ENCODE results near the gene IL2RA. TPM values are rescaled to one million over a fixed set of nuclear protein-coding genes. Genes with fewer than 3 reads are reported as not detected.

IL2RA gene
- total and polyA plus RNA-seq, 10 of the 15 experiments (the other 5 are each of a cell fraction or from before 2014, with no cell fraction given), result 2.2 to 6.0 (median 4.9) TPM

DNA sequence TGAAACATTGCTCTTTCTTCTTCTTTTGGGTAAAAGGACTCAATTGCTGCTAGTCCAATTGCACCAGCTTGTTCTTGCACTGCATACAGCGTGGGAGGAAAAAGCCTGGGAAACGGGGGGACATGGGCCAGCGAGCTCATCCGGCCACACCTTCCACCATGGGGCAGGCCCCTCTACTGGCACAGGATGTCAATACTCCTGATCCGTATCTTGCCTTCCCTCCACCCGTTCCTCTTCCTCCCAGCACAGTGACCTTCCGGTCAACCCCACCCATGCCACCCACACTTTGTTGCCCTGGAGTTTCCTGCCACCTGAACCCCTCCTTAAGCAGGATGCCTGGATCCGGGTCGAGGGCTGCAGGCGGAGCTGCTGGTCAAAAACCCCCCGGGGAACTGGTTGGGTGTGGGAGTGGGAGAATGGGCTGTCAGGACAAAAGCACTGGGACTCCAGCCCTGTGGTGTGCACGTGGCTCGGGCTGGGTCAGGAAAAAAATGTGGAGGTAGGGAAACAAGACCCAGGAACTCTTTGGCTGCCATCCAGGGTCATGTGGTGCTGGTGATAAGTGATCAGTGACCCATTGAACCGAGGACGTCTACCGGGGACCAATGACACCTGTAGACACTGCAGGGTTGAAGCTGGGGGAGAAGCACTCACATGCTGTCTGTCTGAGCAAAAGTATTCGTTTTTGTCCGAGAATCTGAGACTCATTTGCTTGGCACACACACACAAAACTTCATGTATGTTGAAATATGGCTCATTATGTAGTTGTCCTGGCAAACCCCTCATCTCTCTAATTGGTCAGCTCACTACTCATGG lies 8.1 kb downstream of the IL2RA start:
- SMC1A ChIA-PET (ENCODE audit: uncharacterized antibody, unreplicated experiment), result interaction anchor here (0.5 to 8.1 kb wide), 10 partner anchors 9 to 420 kb away, joined by 3 to 66 read pairs (median 4); no protein-coding TSS in a partner anchor

More for the DNA sequence above, 8.1 kb downstream of the IL2RA start:
- CTCF ChIA-PET, result interaction anchor here (1.0 to 10.2 kb wide), 8 partner anchors 10 to 83 kb away, joined by 3 to 101 read pairs (median 6); partner anchors contain the start of gene IL15RA
- WGBS (ENCODE audit: insufficient coverage, insufficient replicate concordance, low lambda C conversion rate, missing lambda C conversion rate), result 15% methylated on average over 18 of the region's 18 CpGs
- BruUV-seq (replicated peaks), result no TSS peak
- Histone ChIP-seq H4K20me1 (ENCODE audit: control insufficient read depth, insufficient read depth) (no peaks in the 10 kb centered on the region), H3K27me3 (replicated peaks in 1 of 2; ENCODE audit: control insufficient read depth in 2 of 2, insufficient read depth in 2 of 2, low read length in 1 of 2) (no peaks in the 10 kb centered on the region), H3K4me2 (ENCODE audit: control insufficient read depth, insufficient read depth) (peak overlapping the region; percentile 46), H3K27ac (ENCODE audit: control insufficient read depth, insufficient read depth) (no peak overlapping the region; the same call in 1 of the 2 replicates), H3K36me3 (ENCODE audit: control insufficient read depth in 2 of 2, insufficient read depth in 2 of 2, low read length in 1 of 2) (no peaks in the 10 kb centered on the region), H3K4me1 (ENCODE audit: control insufficient read depth, insufficient read depth, low read length) (peaks cover 69% of the 10 kb centered on the region), H3K9me3 (replicated peaks; ENCODE audit: control insufficient read depth, insufficient read depth, low read length) (no peaks in the 10 kb centered on the region), H3K79me2 (ENCODE audit: control insufficient read depth, insufficient read depth, low read length) (no peaks in the 10 kb centered on the region), H3K9ac (ENCODE audit: control insufficient read depth, insufficient read depth, low read length) (no peak overlapping the region), H3K4me3 (no peak overlapping the region), H2AFZ (ENCODE audit: control insufficient read depth, low read depth, low read length) (no peak overlapping the region; the same call in 1 of the 2 replicates)
- no peak for FAIRE-seq
- in situ Hi-C loops (cut with MboI) (no loop called here), intact Hi-C loops (cut with micrococcal nuclease; ENCODE audit: unreplicated experiment) (loop anchor here (5.0 kb wide), 3 partner anchors 192 to 472 kb away; no protein-coding TSS in a partner anchor)
- RAD21 ChIA-PET (ENCODE audit: unreplicated experiment), result interaction anchor here (0.5 to 2.0 kb wide), 13 partner anchors 8 to 348 kb away, joined by 3 to 13 read pairs (median 4); partner anchors contain the start of gene IL2RA
- TF ChIP-seq EED (IDR thresholded peaks at IDR 0.05; ENCODE audit: low read depth), result peak; percentile 86
- TF ChIP-seq SMAD1 (IDR thresholded peaks at IDR 0.05; ENCODE audit: low read depth, partially characterized antibody), result no peak
- TF ChIP-seq DPF2 (IDR thresholded peaks at IDR 0.05), result 0 out of 2 replicates have a peak, but pooled peaks have one; percentile 59
- TF ChIP-seq IKZF2 (IDR thresholded peaks at IDR 0.05), result peak; percentile 73 to 75
- TF ChIP-seq GATAD2B (conservative IDR thresholded peaks at IDR 0.05; ENCODE audit: low read depth), result 0 out of 2 replicates have a peak, but pooled peaks have one; percentile 37
- TF ChIP-seq BHLHE40 (IDR thresholded peaks at IDR 0.05; ENCODE audit: borderline replicate concordance in 1 of 2, low read depth in 2 of 2, low read length in 1 of 2), result peak in 1 of 2 experiments; percentile 28; a peak in 1 of 4 replicates
- TF ChIP-seq MTA2 (IDR thresholded peaks at IDR 0.05; ENCODE audit: low read depth), result peak; percentile 27; the same call in 1 of the 2 replicates
- peak; percentile 82 for TF ChIP-seq IKZF1 (conservative IDR thresholded peaks at IDR 0.05)
- TF ChIP-seq CBX5 (IDR thresholded peaks at IDR 0.05; ENCODE audit: low read depth), result no peak
- TF ChIP-seq IRF4 (IDR thresholded peaks at IDR 0.05; ENCODE audit: low read depth, low read length), result no peak
- TF ChIP-seq NFYB (IDR thresholded peaks at IDR 0.05; ENCODE audit: insufficient read depth, low read depth, low read length), result peak; percentile 54; the same call in 1 of the 2 replicates
- TF ChIP-seq ZNF687 (IDR thresholded peaks at IDR 0.05), result peak; percentile 40; the same call in 1 of the 2 replicates
- TF ChIP-seq RAD51 (IDR thresholded peaks at IDR 0.05), result peak; percentile 39; the same call in 1 of the 2 replicates
- TF ChIP-seq NR2F1 (conservative IDR thresholded peaks at IDR 0.05), result peak; percentile 56; the same call in 1 of the 2 replicates
- ATAC-seq, result no peak
- no peak for DNase-seq (ENCODE audit: low read depth, low spot score)
- POLR2A ChIA-PET, result interaction anchor here (0.5 to 2.8 kb wide), 7 partner anchors 10 to 210 kb away, joined by 3 to 12 read pairs (median 5); no protein-coding TSS in a partner anchor
